Measurements from ENCODE around the gene MED13L. TPM values are rescaled to one million over a fixed set of nuclear protein-coding genes. Genes with fewer than 3 reads are reported as not detected.

MED13L gene
- total and polyA plus RNA-seq, 12 donors, result 8.8 to 106 (median 73.8) TPM

DNA sequence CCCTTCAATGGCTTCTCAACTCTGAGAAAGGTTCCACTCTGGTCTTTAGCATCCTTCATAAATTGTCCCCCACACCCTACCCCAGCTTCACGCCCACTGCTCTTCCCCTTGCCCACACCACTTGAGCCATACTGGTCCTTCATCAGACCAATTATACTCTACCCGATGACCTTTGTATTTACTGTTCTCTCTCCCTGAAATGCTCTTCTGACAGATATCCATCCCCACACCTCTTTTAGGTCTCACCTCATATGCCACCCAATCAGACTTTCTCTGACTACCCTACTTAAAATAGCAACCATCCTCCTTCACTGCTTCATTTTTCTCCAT lies 135.7 kb downstream of the MED13L start:
- WGBS, 4 donors, result 93 to 98% (median 97%) methylated on average over 2 of the region's 2 CpGs
- Histone ChIP-seq H3K4me3 (no peak overlapping the region), H3K4me1 (replicated peaks in 1 of 2) (peaks cover 11 to 69% of the 10 kb centered on the region in 2 donors), H3K27ac (no peak overlapping the region), H3K36me3 (replicated peaks in 1 of 2) (no peaks in the 10 kb centered on the region), H3K27me3 (no peaks in the 10 kb centered on the region), H3K9me3 (replicated peaks in 1 of 3) (no peaks in the 10 kb centered on the region)
- no peak for DNase-seq
- intact Hi-C loops (cut with DNase I), result loop anchor here in 1 of 2 donors (10.0 kb wide), 1 partner anchor 93 kb away; no protein-coding TSS in a partner anchor
- TF ChIP-seq, protein P1, sequence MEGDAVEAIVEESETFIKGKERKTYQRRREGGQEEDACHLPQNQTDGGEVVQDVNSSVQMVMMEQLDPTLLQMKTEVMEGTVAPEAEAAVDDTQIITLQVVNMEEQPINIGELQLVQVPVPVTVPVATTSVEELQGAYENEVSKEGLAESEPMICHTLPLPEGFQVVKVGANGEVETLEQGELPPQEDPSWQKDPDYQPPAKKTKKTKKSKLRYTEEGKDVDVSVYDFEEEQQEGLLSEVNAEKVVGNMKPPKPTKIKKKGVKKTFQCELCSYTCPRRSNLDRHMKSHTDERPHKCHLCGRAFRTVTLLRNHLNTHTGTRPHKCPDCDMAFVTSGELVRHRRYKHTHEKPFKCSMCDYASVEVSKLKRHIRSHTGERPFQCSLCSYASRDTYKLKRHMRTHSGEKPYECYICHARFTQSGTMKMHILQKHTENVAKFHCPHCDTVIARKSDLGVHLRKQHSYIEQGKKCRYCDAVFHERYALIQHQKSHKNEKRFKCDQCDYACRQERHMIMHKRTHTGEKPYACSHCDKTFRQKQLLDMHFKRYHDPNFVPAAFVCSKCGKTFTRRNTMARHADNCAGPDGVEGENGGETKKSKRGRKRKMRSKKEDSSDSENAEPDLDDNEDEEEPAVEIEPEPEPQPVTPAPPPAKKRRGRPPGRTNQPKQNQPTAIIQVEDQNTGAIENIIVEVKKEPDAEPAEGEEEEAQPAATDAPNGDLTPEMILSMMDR (IDR thresholded peaks at IDR 0.05), result no peak
- TF ChIP-seq POLR2A (IDR thresholded peaks at IDR 0.05), result no peak

DNA sequence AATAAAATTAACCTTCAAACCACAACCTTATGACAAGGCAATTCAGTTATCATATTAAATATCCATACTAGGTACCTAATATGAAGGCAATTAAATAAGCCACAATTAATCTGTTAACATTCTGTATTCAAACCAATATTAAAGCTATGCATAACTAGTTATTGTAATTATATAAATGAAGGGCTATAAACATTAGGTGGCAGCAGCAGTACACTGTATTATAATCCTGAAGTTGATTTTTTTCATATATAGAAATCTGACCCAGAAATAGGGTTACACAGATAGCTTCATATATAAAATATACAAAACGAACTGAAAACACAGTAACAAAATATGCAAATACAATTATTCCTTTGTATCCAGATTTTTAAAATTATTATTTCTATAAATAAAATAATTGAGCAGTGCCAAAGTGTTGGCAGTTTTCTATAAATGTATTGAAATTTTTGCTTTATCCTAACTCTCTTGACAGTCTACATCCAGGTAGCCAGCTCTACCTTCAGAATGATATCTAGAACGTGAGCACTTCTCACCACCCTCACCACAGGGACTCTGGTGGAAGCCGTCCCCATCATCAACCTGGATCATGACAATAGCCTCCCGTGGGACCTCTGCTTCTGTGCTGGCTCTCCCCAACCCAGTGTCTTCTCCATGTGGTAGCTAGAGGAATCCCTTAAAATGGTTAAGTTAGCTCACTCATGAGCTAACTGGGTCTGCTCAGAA lies 136.2 kb downstream of the MED13L start:
- no peak for TF ChIP-seq POLR2A (IDR thresholded peaks at IDR 0.05)
- TF ChIP-seq, protein P1 (IDR thresholded peaks at IDR 0.05), result peak in 3 of 6 experiments; percentile 22 to 47 (median 34)
- 80 to 88% (median 81%) methylated on average over 4 of the region's 4 CpGs for WGBS, 4 donors
- no peaks in the 10 kb centered on the region for H3K36me3 ChIP-seq (replicated peaks in 1 of 2)
- peaks cover 11 to 71% of the 10 kb centered on the region in 2 donors for H3K4me1 ChIP-seq (replicated peaks in 1 of 2)
- no peaks in the 10 kb centered on the region for H3K27me3 ChIP-seq
- DNase-seq, result no peak
- H3K4me3 ChIP-seq, result no peak overlapping the region
- H3K27ac ChIP-seq, result no peak overlapping the region
- intact Hi-C loops (cut with DNase I), result loop anchor here in 1 of 2 donors (10.0 kb wide), 1 partner anchor 94 kb away; no protein-coding TSS in a partner anchor
- no peaks in the 10 kb centered on the region for H3K9me3 ChIP-seq (replicated peaks in 1 of 3)

DNA sequence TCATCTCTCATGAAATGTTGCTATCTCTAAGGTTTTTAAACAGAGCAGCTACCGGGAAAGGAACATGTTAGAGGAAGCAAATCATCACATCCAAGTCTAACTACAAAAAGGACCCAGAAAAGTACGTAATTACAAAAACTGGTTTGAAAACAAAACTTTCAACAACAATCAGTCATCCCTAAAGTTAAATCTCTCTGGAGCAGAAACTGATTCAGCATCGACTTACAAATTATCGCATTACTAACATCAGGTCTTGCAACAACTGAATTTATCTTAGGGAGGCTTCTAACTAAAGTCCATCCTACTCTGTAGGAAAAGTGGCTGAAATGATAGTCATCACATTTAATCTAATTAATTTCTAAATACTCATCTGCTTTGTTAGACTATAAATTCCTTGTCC lies 137.0 kb downstream of the MED13L start:
- intact Hi-C loops (cut with DNase I), result loop anchor here in 1 of 2 donors (10.0 kb wide), 1 partner anchor 94 kb away; no protein-coding TSS in a partner anchor
- Histone ChIP-seq H3K27me3 (no peaks in the 10 kb centered on the region), H3K4me3 (no peak overlapping the region), H3K27ac (no peak overlapping the region), H3K36me3 (replicated peaks in 1 of 2) (no peaks in the 10 kb centered on the region), H3K9me3 (replicated peaks in 1 of 3) (no peaks in the 10 kb centered on the region), H3K4me1 (replicated peaks in 1 of 2) (peaks cover 11 to 72% of the 10 kb centered on the region in 2 donors)
- WGBS, 4 donors, result 63 to 69% (median 65%) methylated on average over 4 of the region's 4 CpGs
- TF ChIP-seq POLR2A (IDR thresholded peaks at IDR 0.05), result no peak
- DNase-seq, result no peak

DNA sequence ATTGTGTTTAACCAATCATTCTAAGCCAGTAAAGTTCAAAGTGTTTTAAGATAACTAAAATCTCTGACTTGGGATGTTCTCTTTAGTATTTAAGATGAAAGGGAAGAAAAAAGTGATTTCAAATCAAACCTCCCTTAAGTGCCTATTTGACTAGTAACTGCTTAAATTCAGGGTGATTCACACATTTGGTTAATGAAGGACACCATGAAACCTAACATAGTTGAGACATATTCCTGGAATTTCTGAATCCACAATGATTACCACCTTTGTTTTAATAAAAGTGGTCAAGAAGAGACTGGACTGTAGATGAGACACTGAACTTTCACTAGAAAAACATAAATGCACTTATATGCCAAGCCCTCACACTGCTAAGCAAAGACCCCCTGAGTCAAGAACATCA lies 138.7 kb downstream of the MED13L start:
- Histone ChIP-seq H3K36me3 (replicated peaks in 1 of 2) (no peaks in the 10 kb centered on the region), H3K27ac (no peak overlapping the region), H3K9me3 (replicated peaks in 1 of 3) (no peaks in the 10 kb centered on the region), H3K4me3 (no peak overlapping the region), H3K27me3 (no peaks in the 10 kb centered on the region), H3K4me1 (replicated peaks in 1 of 2) (peaks cover 18 to 79% of the 10 kb centered on the region in 2 donors)
- intact Hi-C loops (cut with DNase I), result no loop called here
- DNase-seq, result no peak
- no peak for TF ChIP-seq POLR2A (IDR thresholded peaks at IDR 0.05)
- TF ChIP-seq, protein P1 (IDR thresholded peaks at IDR 0.05), result no peak

DNA sequence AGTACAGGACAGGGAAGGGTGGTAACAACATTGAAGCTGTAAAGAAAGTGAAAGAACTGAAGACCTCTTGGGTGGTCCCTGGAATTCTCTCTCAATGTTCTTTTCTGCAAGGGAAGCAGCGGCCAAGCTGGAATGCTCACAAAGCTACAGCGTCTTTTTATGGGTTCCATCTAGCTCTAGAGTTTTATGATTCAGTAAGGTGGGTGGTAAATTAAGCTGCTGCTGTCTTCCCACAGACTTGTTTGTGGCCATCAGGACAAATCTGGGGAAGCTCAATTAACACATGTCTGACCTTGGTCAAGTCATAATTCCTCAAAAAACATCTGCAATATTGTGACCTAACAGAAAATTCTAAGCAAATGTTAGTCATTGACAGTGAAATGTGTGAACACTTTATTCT lies 139.1 kb downstream of the MED13L start:
- TF ChIP-seq, protein P1 (IDR thresholded peaks at IDR 0.05), result no peak
- no peak for TF ChIP-seq POLR2A (IDR thresholded peaks at IDR 0.05)
- intact Hi-C loops (cut with DNase I), result no loop called here
- Histone ChIP-seq H3K36me3 (replicated peaks in 1 of 2) (no peaks in the 10 kb centered on the region), H3K9me3 (replicated peaks in 1 of 3) (no peaks in the 10 kb centered on the region), H3K27ac (no peak overlapping the region), H3K4me3 (no peak overlapping the region), H3K4me1 (replicated peaks in 1 of 2) (peaks cover 14 to 79% of the 10 kb centered on the region in 2 donors), H3K27me3 (no peaks in the 10 kb centered on the region)
- WGBS, 4 donors, result 57 to 86% (median 82%) methylated on average over 2 of the region's 2 CpGs
- DNase-seq, result no peak
